H54 (cell line): ENCODE results near the gene BTBD7.
A peak's percentile ranks its signal among the peaks of the same experiment; 100 is the strongest.

Source experiments
- DNase-seq: peaks from one replicate; pipeline ENCODE4 v3.0.0; 2011; ENCODE audit warnings: low spot score, mixed read lengths; ENCODE audit not compliant: insufficient read length
- FAIRE-seq: peaks from 3 replicates; lab custom pipeline; 2011; peaks lifted over from hg19 to GRCh38; lab: Jason Lieb, UNC
- POLR2A ChIP-seq: IDR thresholded peaks from 2 replicates; pipeline ENCODE4 v1.6.1; 2011; ENCODE audit warnings: low read depth, mild to moderate bottlenecking, low read length

BTBD7 gene

GRCh38 chr14:93302688-93303581, 29.9 kb downstream of the BTBD7 start:
- FAIRE-seq = peak; percentile 41
- TF ChIP-seq POLR2A = no peak

GRCh38 chr14:93301821-93302447, 30.9 kb downstream of the BTBD7 start:
- DNase-seq = peak; percentile 35
- no peak for TF ChIP-seq POLR2A
- peak; percentile 98 for FAIRE-seq

More at GRCh38 chr14:93302688-93303581, 29.9 kb downstream of the BTBD7 start:
- DNase-seq = no peak

GRCh38 chr14:93299866-93300265, 33.0 kb downstream of the BTBD7 start:
- TF ChIP-seq POLR2A = no peak
- DNase-seq = no peak
- no peak for FAIRE-seq

GRCh38 chr14:93299416-93299815, 33.4 kb downstream of the BTBD7 start:
- FAIRE-seq = no peak
- no peak for DNase-seq
- no peak for TF ChIP-seq POLR2A

GRCh38 chr14:93295541-93296220, 37.2 kb downstream of the BTBD7 start:
- DNase-seq (no peak), FAIRE-seq (no peak)
- TF ChIP-seq POLR2A = no peak

GRCh38 chr14:93286212-93286890, 46.5 kb downstream of the BTBD7 start:
- DNase-seq = no peak
- FAIRE-seq = peak; percentile 23
- no peak for TF ChIP-seq POLR2A

GRCh38 chr14:93285044-93285443, 47.8 kb downstream of the BTBD7 start:
- TF ChIP-seq POLR2A = no peak
- DNase-seq (no peak), FAIRE-seq (peak; percentile 15)

GRCh38 chr14:93281937-93282336, 50.9 kb downstream of the BTBD7 start:
- DNase-seq = no peak
- no peak for FAIRE-seq
- TF ChIP-seq POLR2A = no peak

- FAIRE-seq (no peak), DNase-seq (no peak)
- no peak for TF ChIP-seq POLR2A
Observed at GRCh38 chr14:93280743-93281142, 52.1 kb downstream of the BTBD7 start.

GRCh38 chr14:93276031-93276716, 56.7 kb downstream of the BTBD7 start:
- FAIRE-seq = no peak
- TF ChIP-seq POLR2A = no peak
- DNase-seq = no peak

GRCh38 chr14:93274055-93274806, 58.6 kb downstream of the BTBD7 start:
- TF ChIP-seq POLR2A = no peak
- no peak for FAIRE-seq
- no peak for DNase-seq

GRCh38 chr14:93271111-93271510, 61.7 kb downstream of the BTBD7 start:
- DNase-seq = no peak
- no peak for FAIRE-seq
- TF ChIP-seq POLR2A = no peak
